Measurements from ENCODE around the gene FBLIM1. TPM values are rescaled to one million over a fixed set of nuclear protein-coding genes. Genes with fewer than 3 reads are reported as not detected.
A peak's percentile ranks its signal among the peaks of the same experiment; 100 is the strongest.

Gene FBLIM1
- total RNA-seq, 1 experiment from 2014 or later, result 95.6 TPM

GRCh38 chr1:15726508-15726907 lies 32.1 kb upstream of the FBLIM1 start:
- no peaks in the 10 kb centered on the region for H3K27me3 ChIP-seq (ENCODE audit: control insufficient read depth, insufficient read depth, low read length)
- peaks cover 12% of the 10 kb centered on the region for H3K36me3 ChIP-seq (replicated peaks; ENCODE audit: control insufficient read depth, insufficient read depth, low read length)
- no peak for DNase-seq
- no peak overlapping the region for H3K4me3 ChIP-seq (ENCODE audit: insufficient read depth, low read depth, low read length)

- DNase-seq, result peak; percentile 76
- peaks cover 12% of the 10 kb centered on the region for H3K36me3 ChIP-seq (replicated peaks; ENCODE audit: control insufficient read depth, insufficient read depth, low read length)
- no peaks in the 10 kb centered on the region for H3K27me3 ChIP-seq (ENCODE audit: control insufficient read depth, insufficient read depth, low read length)
- H3K4me3 ChIP-seq (ENCODE audit: insufficient read depth, low read depth, low read length), result no peak overlapping the region
Measured at GRCh38 chr1:15727021-15727420, 31.6 kb upstream of the FBLIM1 start.

GRCh38 chr1:15727424-15727823 lies 31.2 kb upstream of the FBLIM1 start:
- Histone ChIP-seq H3K4me3 (ENCODE audit: insufficient read depth, low read depth, low read length) (no peak overlapping the region), H3K27me3 (ENCODE audit: control insufficient read depth, insufficient read depth, low read length) (no peaks in the 10 kb centered on the region), H3K36me3 (replicated peaks; ENCODE audit: control insufficient read depth, insufficient read depth, low read length) (peaks cover 12% of the 10 kb centered on the region)
- no peak for DNase-seq

DNA sequence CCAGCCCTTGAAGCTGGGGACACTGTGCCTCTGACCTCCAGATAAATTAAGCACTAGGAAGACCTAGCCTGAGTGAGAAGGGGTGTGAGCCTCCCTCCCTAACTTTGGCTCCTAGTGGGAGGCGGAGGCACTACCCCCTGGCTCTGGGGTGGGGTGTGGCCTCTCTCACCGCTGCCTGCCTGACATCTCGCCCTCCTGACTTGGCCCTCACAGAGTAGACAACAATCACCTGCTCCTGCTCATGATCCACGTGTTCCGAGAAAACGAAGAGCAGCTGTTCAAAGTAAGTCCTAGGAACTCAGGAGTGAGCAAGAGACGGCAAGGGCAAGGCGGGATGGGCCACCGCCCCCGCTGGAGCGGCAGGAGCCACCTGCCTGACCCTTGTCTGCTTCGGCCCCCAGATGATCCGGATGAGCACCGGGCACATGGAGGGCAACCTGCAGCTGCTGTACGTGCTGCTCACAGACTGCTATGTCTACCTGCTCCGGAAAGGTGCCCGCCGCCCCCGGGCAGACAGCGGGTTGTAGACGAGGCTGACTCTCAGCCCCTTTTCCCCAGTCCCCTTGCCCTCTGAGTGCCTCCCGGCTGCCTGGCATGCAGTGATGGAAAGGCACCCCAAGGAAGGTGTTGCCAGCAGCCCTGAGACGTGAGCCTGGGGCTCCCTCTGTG lies 30.6 kb upstream of the FBLIM1 start:
- peak; percentile 52 for DNase-seq
- Histone ChIP-seq H3K4me3 (ENCODE audit: insufficient read depth, low read depth, low read length) (no peak overlapping the region), H3K36me3 (replicated peaks; ENCODE audit: control insufficient read depth, insufficient read depth, low read length) (peaks cover 12% of the 10 kb centered on the region)

GRCh38 chr1:15728937-15729657 lies 29.5 kb upstream of the FBLIM1 start:
- Histone ChIP-seq H3K36me3 (replicated peaks; ENCODE audit: control insufficient read depth, insufficient read depth, low read length) (peaks cover 15% of the 10 kb centered on the region), H3K27me3 (ENCODE audit: control insufficient read depth, insufficient read depth, low read length) (no peaks in the 10 kb centered on the region), H3K4me3 (ENCODE audit: insufficient read depth, low read depth, low read length) (no peak overlapping the region)
- no peak for DNase-seq

More for the DNA sequence above, 30.6 kb upstream of the FBLIM1 start:
- no peaks in the 10 kb centered on the region for H3K27me3 ChIP-seq (ENCODE audit: control insufficient read depth, insufficient read depth, low read length)

GRCh38 chr1:15730423-15730822 lies 28.2 kb upstream of the FBLIM1 start:
- Histone ChIP-seq H3K27me3 (ENCODE audit: control insufficient read depth, insufficient read depth, low read length) (no peaks in the 10 kb centered on the region), H3K4me3 (ENCODE audit: insufficient read depth, low read depth, low read length) (no peak overlapping the region), H3K36me3 (replicated peaks; ENCODE audit: control insufficient read depth, insufficient read depth, low read length) (peaks cover 14% of the 10 kb centered on the region)
- peak; percentile 55 for DNase-seq

- Histone ChIP-seq H3K4me3 (ENCODE audit: insufficient read depth, low read depth, low read length) (no peak overlapping the region), H3K27me3 (ENCODE audit: control insufficient read depth, insufficient read depth, low read length) (no peaks in the 10 kb centered on the region), H3K36me3 (replicated peaks; ENCODE audit: control insufficient read depth, insufficient read depth, low read length) (peaks cover 12% of the 10 kb centered on the region)
- DNase-seq, result no peak
Measured at GRCh38 chr1:15730936-15731335, 27.7 kb upstream of the FBLIM1 start.

DNA sequence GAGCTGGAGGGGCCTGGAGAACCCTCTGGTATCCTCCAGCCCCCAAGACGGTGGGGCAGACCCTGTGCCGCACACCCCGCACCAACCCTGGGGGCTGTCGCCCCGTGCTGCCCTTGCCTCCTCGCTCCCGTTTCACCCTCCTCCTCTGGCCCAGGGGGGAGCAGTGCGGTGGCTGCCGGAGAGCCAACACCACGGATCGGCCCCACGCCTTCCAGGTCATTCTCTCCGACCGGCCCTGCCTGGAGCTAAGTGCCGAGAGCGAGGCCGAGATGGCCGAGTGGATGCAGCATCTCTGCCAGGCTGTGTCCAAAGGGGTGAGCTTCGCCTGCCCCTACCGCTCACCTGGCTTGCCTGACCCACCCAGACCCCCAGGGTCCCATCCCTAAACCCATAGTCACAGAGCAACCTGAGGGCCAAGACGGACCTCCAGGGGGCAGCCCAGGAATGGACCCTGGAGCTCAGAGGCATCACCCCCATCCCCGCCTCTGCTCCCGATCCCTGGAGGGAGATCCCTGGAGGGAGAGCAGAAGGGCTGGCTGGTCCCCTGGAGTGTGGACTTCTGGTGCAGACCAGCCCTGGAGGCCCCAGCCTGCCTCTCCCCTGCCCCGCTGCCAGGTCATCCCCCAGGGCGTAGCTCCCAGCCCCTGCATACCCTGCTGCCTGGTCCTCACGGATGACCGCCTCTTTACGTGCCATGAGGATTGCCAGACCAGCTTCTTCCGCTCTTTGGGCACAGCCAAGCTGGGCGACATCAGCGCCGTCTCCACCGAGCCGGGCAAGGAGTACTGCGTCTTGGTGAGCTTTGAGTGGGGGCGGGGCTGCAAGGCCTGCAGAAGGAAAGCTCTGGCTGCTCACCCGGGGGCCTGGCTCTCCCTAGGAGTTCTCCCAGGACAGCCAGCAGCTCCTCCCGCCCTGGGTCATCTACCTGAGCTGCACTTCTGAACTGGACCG lies 26.6 kb upstream of the FBLIM1 start:
- DNase-seq, result peak; percentile 75
- H3K36me3 ChIP-seq (replicated peaks; ENCODE audit: control insufficient read depth, insufficient read depth, low read length), result peaks cover 12% of the 10 kb centered on the region

GRCh38 chr1:15732686-15733081 lies 25.9 kb upstream of the FBLIM1 start:
- Histone ChIP-seq H3K36me3 (replicated peaks; ENCODE audit: control insufficient read depth, insufficient read depth, low read length) (peaks cover 10% of the 10 kb centered on the region), H3K4me3 (ENCODE audit: insufficient read depth, low read depth, low read length) (no peak overlapping the region), H3K27me3 (ENCODE audit: control insufficient read depth, insufficient read depth, low read length) (no peaks in the 10 kb centered on the region)
- DNase-seq, result no peak

More for the DNA sequence above, 26.6 kb upstream of the FBLIM1 start:
- Histone ChIP-seq H3K27me3 (ENCODE audit: control insufficient read depth, insufficient read depth, low read length) (no peaks in the 10 kb centered on the region), H3K4me3 (ENCODE audit: insufficient read depth, low read depth, low read length) (no peak overlapping the region)

DNA sequence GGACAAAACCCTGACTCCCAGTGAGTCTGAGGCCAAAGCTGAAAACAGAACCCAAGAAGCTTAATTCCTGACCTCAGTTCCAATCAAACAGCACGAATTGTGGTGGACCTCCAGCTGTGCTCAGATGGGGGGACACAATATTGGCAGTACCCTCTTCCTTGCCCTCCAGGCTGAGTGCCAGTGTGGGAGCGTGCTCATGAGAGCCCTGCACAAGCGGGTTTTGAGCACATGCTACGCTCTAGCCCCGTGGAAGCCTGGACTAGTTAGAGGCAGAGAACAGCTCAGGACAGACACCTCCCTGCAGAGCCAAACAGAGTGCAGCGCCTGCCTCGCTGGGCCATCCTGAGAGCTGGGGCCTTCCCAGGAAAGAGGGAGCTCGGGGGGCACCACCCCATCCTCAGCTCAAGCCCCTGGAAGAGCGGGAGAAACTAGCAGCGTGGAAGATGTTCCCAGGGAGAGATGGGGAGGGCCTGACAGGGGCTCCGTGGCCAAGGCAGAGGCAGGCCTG lies 25.3 kb upstream of the FBLIM1 start:
- DNase-seq, result peak; percentile 54
- Histone ChIP-seq H3K4me3 (ENCODE audit: insufficient read depth, low read depth, low read length) (no peak overlapping the region), H3K36me3 (replicated peaks; ENCODE audit: control insufficient read depth, insufficient read depth, low read length) (peaks cover 8% of the 10 kb centered on the region), H3K27me3 (ENCODE audit: control insufficient read depth, insufficient read depth, low read length) (no peaks in the 10 kb centered on the region)

DNA sequence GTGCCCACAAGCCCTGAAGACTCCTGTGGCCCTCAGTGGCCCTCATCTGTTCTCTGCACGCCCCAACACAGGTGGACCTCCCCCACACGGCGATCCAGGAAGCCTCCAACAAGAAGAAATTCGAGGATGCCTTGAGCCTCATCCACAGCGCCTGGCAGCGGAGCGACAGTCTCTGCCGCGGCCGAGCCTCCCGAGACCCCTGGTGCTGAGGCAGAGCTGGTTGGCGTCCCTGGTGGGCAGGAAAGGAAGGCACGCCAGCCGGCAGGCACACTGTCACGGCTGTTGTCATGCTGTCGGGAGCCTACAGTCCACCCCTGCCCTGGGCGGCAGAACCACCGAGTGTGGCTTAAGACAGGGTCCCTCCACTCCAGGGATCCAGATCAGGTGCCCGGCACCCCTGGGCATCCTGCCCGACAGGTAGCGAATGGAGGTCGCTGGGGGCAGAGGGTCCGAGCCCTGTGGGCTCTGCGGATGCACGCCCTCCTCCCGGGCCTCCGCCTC lies 24.8 kb upstream of the FBLIM1 start:
- Histone ChIP-seq H3K36me3 (replicated peaks; ENCODE audit: control insufficient read depth, insufficient read depth, low read length) (peaks cover 5% of the 10 kb centered on the region), H3K27me3 (ENCODE audit: control insufficient read depth, insufficient read depth, low read length) (no peaks in the 10 kb centered on the region), H3K4me3 (ENCODE audit: insufficient read depth, low read depth, low read length) (no peak overlapping the region)
- DNase-seq, result peak; percentile 68

DNA sequence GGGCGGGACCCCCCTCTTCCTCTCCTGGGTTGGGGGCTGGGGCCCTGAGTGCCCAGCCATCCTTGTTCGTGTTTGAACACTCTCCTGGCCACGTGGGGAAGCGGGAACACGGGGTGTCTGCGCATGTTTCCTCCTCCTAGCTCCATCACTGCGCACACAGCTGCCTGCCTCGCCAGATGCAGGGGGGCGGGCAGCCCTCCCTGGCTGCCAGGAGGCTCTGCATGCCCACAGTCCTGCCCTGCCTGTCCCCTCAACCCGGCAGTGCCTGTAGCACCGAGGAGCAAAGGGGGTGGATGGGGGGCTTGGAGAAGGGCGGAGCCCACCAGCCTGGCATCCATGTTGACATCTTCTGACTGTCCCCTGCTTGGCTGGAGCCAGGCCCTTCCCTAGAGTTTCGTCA lies 24.3 kb upstream of the FBLIM1 start:
- no peak overlapping the region for H3K4me3 ChIP-seq (ENCODE audit: insufficient read depth, low read depth, low read length)
- H3K27me3 ChIP-seq (ENCODE audit: control insufficient read depth, insufficient read depth, low read length), result no peaks in the 10 kb centered on the region
- H3K36me3 ChIP-seq (replicated peaks; ENCODE audit: control insufficient read depth, insufficient read depth, low read length), result peaks cover 5% of the 10 kb centered on the region
- DNase-seq, result peak; percentile 65

- peak; percentile 65 for DNase-seq
- Histone ChIP-seq H3K36me3 (replicated peaks; ENCODE audit: control insufficient read depth, insufficient read depth, low read length) (peaks cover 5% of the 10 kb centered on the region), H3K4me3 (ENCODE audit: insufficient read depth, low read depth, low read length) (no peak overlapping the region), H3K27me3 (ENCODE audit: control insufficient read depth, insufficient read depth, low read length) (no peaks in the 10 kb centered on the region)
Measured at GRCh38 chr1:15734901-15735300, 23.7 kb upstream of the FBLIM1 start.

DNA sequence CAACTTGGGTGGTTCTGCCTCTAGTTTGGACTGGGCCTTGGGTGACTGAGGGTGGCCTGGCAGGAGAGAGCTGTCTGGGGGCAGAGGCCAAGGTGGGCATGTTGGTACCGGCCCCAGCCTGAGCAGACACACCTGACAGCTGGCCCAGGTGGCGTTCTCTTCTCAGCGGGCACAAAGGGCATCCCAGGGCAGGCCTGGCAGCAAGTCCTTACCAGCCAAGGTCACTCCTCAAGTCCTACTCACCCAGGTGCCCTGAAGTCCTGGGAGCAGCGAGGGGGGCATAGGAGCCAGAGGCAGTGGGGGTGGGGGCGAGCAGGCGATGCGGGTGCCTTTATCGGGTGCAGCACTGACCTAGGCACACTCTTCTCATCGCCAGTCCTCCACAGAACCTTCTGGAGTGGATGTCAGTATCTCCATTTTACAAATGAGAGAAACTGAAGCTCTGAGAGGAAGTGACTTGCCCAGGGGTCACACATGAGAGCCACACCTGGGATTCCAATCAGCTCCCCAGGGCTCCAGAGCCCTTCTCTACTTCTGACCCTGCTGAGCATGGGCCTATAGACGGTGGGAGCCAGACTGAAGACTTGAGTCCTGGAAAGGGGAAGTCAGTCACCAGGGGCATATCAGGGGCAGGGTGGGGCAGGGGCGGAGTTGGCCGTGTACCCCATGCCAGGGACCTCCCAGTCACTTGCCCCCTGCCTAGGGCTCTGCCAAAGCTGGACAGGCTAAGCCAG lies 23.1 kb upstream of the FBLIM1 start:
- H3K27me3 ChIP-seq (ENCODE audit: control insufficient read depth, insufficient read depth, low read length), result no peaks in the 10 kb centered on the region
- peaks cover 5% of the 10 kb centered on the region for H3K36me3 ChIP-seq (replicated peaks; ENCODE audit: control insufficient read depth, insufficient read depth, low read length)
- no peak overlapping the region for H3K4me3 ChIP-seq (ENCODE audit: insufficient read depth, low read depth, low read length)
- DNase-seq, result peak; percentile 50

Data from H7 (cell line).